Skin of body (tissue), 2 donors: ENCODE data around the gene SNAP47. TPM values are rescaled to one million over a fixed set of nuclear protein-coding genes. Genes with fewer than 3 reads are reported as not detected.

ENCODE experiments used
- DNase-seq: peaks from one replicate; lab custom pipeline; 2025; lab: John Stamatoyannopoulos, UW
- total RNA-seq: library from RNA; depleted of rRNA; stranded (reverse); fragments of >200 nt; gene quantifications from one replicate; pipeline ENCODE4 v1.2.3, GENCODE V29; 2014

The SNAP47 gene
- total RNA-seq, 1 donor from 2014 or later, result 29.2 TPM

DNA sequence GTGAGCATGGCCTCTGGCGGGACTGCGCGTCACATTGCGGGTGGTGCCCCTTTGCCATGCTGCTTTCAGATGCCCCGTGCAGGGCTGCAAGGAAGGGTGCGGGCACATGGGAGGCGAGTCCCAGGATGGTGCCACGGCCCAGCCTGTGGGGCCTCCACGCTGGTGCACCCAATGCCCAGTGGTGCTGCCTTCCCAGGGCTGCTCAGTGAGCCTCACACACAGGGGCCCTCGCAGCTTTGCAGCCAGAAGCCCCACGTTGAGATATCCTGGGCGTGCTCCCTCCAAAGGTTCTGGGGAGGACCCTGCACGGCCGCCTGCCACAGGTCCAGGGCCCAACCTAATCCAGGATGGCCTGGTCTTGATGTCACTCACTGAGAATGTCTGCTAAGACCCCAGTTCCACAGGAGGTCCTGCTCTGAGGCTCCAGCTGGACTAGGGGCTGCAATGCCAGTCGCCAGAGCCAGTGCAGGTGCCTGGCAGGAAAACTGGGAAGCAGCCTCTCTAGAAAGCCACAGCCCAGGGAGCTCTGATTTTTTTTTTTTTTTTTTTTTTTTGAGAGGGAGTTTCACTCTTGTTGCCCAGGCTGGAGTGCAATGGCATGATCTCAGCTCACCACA lies 46.2 kb downstream of the SNAP47 start:
- no peak for DNase-seq

DNA sequence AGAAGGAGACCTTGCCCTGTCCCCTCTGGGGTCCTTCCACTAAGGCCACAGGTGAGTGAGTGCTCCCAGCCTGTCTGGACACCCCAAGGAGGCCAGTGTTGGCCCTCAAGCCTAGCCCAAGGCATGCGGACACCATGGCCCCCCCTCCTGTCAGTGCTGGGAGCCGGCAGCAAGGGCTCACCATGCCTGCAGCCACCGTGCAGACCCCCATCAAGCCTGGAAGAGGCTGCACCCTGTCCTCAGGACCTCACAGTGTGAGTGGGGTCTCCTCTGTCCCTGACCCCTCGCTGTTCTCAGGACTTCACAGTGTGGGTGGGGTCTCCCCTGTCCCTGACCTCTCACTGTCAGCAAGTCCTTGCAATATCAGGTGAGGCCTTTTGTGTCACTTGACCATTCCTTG lies 47.0 kb downstream of the SNAP47 start:
- DNase-seq, result no peak

DNA sequence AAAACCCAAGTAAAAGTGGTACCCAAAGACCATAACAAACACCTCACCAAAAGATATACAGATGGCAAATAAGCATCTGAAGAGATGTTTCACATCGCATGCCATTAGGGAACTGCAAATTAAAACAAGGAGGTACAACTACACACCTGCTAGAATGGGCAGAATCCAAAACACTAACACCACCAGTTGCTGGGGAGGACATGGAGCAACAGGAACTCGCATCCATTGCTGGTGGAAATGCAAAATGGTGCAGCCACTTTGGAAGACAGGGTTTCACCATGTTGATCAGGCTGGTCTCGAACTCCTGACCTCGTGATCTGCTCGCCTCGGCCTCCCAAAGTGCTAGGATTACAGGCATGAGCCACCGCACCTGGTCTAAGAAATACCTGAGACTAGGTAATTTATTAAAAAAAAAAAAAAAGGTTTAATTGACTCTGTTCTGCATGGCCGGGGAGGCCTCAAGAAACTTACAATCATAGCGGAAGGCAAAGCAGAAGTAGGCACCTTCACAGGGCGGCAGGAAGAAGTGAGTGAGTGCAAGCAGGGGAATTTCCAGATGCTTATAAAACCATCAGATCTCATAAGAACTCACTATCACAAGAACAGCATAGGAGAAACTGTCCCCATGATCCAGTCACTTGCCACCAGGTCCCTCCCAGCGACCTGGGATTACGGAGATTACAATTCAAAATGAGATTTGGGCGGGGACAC lies 50.0 kb downstream of the SNAP47 start:
- no peak for DNase-seq

DNA sequence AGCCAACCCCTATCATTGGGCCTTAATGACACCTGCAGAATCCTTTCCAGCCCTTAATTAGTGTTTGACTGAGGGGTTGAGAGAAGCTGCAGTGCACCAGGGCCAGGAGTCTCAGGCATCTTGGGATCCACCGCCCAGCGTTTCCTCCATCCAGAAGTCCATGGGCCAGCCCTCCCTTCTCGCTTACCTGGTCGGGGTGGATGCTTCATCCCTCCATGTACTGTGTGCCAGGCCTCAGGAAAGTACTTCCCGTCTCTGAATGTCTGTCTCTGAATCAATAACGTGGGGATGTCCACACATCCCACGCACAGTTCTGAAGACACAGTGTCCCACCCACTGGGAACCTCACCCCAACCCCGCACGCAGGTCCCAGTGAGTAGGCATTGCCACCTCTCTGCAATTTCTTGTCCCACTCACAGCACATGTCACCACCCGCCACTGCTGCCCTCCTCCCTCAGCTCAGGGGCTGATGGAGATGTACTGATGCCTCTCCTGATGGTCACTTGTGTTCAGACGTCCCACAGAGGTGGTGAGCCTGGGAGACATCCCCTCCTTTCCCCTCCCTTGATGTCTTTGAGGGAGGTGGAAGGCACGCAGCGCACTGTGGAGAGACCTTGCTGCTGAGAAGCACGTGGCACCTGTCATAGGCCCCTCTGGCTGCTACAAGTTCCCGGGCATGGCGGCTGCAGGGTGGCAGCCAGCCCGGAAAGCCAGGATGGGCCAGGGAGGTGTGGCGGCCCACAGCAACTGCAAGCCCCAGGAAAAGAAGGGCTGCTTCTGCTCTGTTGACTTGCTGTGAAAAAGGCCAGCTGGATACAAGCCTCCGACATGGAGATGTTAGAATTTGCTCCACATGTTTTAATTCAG lies 50.8 kb downstream of the SNAP47 start:
- no peak for DNase-seq

DNA sequence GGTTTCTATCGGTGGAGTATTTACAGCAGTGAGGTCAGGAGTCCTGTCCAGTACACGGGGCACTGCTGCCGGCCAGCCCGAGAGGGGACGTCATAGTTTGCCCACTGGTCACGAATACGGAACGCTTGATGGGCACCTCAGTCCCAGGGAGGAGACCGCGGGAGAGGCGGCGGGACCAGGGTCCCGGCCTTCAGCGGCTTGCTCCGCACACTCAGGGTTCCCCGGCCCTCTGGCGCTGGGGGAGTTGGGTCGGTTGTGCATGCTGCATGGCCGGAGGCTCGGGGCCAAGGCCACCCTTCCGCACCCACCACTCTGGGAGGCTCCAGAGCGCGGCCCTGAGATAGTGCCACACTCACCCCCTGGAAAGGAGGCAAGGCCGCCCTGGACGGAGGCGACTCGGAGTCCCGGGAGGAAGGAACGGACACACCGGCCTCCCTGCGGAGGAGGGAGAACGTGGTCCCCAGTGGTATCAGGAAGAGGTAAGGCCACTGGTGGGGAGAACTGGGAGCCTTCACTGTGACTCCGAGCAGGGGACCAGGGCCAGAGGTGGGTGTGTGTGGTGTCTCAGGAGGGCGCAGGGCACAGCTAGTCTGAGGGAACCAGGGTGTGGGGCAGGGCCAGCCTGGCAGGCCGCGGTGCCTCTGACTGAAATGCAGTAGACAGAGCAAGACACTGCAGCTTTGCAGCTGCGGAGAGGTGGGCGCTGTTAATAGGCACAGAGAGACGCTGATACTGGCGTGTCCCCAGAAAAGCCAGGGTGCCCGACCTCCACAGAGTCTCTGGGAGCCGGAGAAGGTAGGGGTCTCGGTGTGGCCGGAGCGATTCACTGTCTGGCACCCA lies 51.7 kb downstream of the SNAP47 start:
- no peak for DNase-seq

DNA sequence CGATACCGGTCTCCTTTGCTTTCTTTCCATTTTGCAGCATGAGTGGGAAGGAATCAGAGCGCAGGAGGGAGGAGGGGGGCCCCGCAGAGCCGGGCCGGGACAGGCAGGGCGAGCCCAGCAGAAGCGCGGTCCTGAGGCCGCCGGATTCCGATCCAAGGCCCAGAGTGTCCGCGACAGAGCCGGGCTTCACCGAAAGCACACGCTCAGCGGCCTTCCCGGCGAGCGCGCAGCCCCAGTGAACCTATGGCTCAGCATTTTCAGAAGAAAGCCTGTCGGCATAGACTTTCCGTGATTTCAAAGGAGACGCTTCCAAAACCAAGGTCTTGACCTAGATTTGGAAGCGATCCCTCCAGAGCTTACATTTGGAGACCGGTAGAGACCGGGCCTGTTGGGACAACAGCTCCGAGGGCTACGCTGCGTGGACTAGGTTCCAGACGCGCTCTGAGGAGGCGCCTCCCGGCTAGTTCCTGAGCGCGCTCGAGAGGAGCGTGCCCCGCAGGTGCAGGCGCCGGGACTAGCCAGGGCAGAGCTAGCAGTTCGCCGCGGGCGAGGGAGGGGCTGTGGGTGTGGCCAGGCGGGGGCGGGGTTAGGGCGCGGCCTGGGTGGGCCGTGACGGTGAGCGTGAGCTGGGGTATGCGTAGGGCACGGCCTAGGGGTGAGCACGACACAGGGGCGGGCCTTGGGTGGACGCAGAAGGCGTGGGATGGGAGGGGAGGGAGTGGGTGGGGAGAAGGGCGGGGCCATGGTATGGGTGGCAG lies 52.5 kb downstream of the SNAP47 start:
- peak; percentile 78 for DNase-seq

DNA sequence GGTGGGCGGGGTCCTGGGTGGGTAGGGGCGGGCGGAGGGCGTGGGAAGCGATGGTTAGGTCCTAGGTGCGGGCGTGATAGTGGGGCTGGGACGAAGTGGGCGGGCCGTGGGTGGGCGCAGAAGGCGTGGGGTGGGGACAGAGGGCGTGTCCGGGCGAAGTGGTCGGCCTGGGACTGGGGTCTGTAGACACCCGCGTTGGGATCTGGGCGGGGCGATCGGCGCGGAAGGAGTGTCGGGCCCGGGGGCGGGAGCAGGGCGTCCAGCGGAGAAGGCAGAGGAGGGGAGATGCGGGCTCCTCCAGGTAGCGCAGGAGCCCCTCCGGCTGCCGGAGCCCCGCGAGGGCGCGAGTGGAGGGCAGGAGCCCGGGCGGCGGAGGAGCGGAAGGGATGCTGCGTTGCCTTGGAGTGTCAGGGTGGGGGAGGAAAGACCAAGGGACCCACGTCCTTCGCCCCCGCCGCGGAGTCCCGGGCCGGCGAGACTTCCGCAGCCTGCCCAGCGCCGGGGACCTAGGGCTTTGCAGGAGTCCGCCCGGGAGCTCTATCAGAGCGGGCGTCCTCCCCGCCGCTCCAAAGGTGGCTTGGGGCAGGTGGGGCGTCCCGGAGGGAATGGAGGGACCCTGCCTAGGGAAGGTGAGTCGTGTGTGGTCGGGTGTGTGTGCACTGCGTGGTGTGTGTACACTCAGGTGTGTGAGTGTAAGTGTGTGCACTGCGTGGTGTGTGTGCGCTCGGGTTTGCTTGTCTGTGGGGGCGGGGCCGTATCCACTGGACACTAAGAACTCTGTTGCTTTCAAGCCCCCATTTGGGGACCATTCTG lies 53.2 kb downstream of the SNAP47 start:
- DNase-seq, result no peak

DNA sequence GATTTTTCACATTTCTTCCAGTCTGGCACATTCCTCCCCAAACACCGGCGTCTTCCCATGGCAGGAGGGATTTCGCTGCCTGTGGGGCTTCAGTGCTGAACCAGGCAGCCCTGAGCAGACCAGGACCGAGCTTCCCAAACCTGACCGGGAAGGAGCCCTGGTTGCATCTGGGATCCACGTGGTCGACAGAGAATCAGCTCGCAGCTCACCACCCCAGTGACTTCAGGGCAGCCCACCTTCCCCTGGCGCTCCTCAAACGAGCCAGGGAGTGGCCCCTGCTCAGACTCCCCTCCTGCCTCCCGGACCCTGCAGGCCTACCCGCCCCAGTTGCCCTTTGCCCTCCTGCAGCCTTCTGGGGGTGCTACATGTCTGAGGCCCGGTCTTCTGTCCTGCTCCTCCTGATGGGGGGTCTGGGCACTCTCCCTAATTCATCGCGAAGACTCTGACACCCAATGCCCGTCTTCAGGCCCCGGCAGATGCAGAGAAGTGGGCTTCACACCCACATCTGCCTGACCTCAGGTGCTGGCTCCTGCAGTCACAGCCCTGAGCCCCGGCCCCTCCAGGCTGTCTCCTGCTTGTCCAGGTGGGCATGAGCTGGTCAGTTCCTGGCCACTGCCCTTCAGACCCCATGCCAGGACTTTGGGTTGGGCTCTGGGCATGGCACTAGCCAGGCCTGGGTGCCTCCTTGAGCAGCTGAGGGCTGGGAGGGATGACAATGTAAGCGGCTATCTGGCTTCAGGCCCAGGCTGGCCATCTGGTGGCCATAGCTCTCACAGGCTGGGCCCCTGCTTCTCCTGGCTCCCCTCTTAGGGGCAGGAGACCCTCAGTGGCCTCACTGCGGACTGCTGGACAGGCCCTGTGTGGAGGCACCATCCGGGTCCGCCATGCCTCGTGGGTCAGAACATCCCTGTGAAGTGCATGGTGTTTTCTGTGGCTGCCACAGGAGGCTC lies 54.1 kb downstream of the SNAP47 start:
- no peak for DNase-seq

DNA sequence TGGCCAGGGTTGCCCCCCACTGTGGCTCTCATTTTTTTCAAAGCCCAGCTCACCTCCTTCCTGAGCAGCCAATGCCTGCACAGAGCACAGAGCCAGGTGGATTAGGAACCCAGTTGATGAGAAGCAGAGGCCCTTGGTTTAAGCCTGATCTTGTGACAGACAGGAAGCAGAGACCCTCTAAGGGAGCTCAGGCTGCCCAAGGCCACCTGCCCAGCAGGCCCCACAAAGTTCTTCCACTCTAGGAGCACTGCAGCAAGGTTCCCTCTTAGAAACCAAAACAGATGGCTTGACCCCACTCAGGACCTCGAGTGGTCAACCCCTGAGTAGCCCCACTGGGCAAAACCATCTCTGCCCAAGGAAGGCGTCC lies 54.8 kb downstream of the SNAP47 start:
- no peak for DNase-seq

DNA sequence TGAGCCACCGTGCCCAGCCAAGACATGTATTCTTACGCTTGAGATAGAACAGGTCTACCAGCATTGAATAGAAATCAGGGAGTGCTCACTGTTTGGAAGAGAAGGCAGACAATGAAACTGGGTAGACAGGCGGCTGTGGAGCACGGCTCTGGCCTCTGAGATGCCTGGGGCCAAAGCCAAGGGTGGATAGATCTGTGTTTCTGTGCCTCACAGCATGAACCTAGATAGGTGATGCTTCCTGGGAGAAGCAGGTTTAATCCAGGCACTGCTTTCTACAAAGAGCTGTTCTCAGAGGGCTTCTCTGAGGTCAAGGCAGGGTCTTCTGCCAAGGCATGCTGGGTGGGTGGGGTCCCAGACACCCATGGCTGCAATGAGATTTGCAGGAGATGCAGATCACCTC lies 55.6 kb downstream of the SNAP47 start:
- no peak for DNase-seq

DNA sequence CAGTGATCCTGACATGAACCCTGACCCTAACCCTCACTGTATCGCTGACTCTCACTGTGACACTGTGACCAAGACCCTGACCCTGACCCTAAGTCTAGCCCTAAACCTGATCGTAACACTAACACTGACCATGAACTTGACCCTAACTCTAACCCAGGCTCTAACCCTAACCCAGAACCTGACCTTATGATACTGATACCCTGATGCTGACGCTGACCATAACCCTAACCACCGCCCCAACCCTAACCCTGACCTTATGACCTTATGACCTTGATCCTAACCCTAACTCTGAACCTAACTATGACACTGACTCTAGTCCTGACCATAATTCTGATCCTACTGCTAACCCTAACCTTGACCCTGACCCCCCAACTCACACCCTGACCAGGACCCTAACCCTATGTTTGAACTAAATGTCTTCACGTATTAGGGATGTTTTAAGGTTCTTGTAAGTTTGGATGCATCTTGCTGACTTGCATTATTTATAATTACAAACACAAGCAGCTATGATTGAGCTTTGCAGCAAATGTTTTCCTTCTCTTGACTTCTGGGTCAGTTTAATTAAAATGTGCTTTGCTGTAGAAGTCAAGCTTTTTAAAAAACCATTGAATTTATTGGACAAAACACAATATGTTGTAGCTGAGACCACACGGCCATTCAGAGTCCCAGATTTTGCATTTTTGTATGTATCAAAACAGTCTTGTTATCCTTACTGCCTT lies 56.3 kb downstream of the SNAP47 start:
- DNase-seq, result no peak

DNA sequence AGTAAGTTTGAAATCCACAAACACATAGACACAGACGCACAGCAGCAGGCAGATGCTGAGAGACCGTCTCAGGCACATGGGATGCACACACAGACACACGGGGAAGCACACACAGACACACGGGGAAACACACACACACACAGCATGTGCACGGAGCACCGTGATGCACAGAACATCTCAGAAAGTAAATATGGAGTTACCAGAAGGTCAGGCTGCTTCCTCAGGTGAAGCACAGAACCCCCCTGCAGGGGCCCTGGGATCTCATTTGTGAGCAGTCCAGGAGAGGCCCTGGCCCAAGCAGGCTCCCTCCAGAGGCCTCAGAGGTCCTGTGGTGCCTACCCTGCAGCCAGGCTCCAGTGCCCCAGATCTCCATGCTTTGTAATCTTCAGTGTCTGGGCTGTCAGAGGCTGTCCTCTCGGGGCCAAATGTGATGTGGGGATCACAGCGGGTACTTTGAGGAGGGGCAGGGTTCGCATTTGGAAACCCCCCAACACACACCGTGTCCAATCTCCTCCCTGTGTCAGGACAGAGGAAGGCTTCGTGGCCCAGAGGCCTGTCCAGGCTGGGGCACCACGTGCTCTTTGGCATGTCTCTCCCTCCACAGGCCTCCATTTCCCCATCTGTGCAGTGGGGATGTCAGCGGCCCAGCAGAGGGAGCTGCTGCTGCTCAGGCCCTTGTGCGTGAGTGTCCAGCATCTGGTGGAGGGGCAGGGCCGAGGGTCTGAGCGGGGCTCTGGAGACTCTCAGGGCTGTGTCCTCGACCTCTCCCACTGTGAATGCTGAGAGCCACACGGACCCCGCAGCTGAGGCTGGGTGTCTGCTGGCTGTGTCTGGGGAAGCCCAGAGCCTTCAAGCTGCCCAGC lies 57.2 kb downstream of the SNAP47 start:
- no peak for DNase-seq

DNA sequence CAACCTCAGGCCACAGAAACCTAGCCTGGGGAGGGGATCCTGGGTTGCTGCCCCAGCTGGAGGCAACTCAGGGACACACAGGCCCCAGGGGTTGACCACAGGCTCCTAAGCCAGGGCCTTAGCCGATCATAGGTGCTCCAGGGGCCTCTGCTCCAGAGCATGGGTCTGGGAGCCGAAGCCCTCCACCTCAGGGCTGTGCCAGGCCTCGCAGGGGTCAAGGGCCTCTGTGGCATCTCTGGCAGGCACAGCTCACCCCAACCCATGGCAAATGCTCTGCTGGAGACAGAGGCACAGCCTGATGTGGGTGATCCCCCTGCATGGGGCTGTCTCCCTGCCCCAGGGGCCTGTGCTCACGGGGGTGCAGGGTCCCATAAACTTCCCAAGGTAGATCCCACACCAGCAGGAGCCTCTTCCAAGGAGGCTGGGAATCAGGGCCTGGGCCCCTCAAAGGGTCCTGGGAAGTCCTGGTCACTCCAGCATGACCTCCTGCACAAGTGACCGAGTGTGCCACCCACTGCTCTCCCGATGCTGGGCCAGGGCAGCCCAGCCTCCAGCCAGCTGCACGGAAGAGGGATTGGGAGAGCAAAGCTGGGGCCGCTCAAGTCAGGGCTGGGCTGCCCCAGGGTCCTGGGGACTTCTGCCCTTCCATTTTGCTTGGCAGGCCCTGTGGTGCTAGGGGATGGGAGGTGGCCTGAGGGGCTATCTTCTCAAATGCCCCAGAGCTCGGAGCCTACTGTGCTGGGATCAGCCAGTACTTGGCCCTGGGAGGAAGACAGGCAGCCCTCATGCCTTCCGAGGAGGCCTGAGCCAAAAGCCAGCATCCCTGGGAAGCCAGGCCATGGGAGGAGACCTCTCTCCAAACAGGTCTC lies 58.1 kb downstream of the SNAP47 start:
- no peak for DNase-seq

DNA sequence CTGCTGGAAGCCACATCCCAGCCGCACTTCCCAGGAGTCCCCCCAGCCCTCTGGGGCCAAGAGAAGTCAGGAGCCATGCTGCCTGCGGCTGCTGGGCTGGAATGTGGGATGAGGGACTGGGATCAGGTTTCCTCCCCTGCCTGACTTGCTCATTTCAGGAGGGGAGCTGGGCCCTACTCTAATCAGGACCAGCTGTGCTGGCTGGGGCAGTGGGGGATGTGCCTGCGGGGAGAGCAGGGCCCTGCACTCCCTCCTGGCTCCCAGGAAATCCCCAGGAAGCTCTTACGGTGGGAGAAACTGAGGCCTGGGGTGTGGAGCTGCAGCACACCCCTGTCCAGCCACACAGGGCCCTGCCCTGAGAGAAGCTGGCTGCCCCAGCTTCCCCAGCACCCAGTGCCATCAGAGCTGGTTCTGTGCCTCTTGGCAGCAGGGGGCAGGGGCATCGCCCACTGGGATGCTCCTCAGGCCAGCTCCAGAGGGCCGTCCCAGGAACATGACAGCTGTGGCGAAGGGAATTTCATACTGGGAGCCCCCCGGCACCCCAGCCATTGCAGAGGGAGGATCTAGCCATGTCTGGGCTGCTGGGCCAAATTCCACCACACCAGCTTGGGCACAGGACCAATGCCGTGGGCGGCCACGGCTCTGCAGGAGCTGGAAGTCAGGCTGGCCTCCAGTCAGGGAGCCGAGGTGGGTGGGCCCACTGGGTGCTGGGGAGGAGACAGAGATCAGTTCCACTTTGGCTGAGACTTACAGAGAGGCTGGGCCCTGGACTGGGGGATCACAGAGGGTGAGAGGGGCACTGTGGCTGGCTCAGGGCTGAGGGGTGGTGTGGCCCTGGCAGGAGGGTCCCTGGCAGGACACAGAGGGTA lies 58.9 kb downstream of the SNAP47 start:
- peak; percentile 91 for DNase-seq

DNA sequence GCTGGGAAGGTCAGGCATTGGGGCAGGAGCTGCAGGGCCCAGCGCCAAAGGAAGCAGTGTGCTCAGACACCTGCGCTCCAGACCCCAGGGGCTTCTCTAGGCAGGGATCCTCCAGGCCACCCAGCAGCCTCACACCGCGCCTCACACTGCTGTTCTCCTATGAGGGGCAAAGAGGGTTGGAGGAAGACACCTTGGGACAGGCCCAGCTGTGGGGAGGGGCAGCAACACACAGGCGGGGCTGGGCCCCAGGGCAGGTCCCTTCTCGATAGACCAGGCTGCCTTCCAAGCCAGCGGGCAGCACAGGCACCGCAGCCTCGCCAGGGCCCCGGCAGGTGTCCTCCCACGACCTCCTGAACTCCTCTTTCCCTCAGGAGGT lies 59.6 kb downstream of the SNAP47 start:
- no peak for DNase-seq
